Tibial nerve (tissue), 3 donors: ENCODE results near the gene ABCB10.

ENCODE experiments used
- POLR2A ChIP-seq, 2 donors: fragments of 450-650 bp; IDR thresholded peaks; one replicate each; pipeline ENCODE4 v1.6.1; 2017; ENCODE audit warnings: antibody characterized with exemption in 2 of 2, mild to moderate bottlenecking in 2 of 2, moderate library complexity in 2 of 2
- TF ChIP-seq, protein P1 (sequence below), 5 experiments: fragments of 200-600 bp in 3 of 5; fragments of 450-650 bp in 2 of 5; sonication (generic) in 3 of 5; IDR thresholded peaks; one replicate each; pipeline ENCODE4 v1.5.1; 2016 to 2019; ENCODE audit warnings: antibody characterized with exemption in 5 of 5, mild to moderate bottlenecking in 3 of 5, moderate library complexity in 2 of 5

DNA sequence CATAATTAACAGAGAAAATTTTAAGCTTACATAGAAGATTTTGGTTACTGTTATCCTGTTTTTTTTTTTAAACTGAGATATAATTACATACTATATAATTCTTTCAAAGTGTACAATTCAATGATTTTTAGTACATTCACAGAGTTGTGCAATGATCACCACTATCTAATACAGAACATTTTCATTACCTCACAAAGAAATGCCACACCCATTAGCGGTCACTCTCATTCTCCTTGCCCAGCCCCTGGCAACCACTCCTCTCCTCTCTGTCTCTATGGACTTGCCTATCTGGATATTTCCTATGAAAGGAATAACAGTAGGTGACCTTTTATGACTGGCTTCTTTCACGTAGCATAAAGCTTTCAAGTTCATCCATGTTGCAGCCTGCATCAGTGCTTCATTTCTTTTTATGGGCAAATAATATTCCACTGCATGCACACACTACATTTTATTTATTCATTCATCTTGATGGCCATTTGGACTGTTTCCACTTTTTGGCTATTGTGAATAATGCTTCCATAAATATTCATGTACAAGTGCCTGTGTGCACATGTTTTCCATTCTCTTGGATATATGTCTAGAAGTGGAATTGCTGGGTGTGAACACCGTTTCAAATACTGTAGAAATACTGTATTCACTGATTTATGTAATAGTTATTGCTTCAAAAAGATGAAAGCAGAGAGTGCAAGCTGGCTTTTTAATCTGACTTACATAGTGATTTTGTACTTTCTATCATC is 40.9 kb upstream of the ABCB10 start:
- TF ChIP-seq, protein P1, sequence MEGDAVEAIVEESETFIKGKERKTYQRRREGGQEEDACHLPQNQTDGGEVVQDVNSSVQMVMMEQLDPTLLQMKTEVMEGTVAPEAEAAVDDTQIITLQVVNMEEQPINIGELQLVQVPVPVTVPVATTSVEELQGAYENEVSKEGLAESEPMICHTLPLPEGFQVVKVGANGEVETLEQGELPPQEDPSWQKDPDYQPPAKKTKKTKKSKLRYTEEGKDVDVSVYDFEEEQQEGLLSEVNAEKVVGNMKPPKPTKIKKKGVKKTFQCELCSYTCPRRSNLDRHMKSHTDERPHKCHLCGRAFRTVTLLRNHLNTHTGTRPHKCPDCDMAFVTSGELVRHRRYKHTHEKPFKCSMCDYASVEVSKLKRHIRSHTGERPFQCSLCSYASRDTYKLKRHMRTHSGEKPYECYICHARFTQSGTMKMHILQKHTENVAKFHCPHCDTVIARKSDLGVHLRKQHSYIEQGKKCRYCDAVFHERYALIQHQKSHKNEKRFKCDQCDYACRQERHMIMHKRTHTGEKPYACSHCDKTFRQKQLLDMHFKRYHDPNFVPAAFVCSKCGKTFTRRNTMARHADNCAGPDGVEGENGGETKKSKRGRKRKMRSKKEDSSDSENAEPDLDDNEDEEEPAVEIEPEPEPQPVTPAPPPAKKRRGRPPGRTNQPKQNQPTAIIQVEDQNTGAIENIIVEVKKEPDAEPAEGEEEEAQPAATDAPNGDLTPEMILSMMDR (IDR thresholded peaks at IDR 0.05): no peak
- TF ChIP-seq POLR2A (IDR thresholded peaks at IDR 0.05): no peak
